ENCODE results near the gene DROSHA. TPM values are rescaled to one million over a fixed set of nuclear protein-coding genes. Genes with fewer than 3 reads are reported as not detected.
"Not testable (repeated sequence)": the region's sequence is repeated elsewhere in the genome, so short reads cannot be mapped to it uniquely, and the experiment has no call there.

The DROSHA gene, protein sequence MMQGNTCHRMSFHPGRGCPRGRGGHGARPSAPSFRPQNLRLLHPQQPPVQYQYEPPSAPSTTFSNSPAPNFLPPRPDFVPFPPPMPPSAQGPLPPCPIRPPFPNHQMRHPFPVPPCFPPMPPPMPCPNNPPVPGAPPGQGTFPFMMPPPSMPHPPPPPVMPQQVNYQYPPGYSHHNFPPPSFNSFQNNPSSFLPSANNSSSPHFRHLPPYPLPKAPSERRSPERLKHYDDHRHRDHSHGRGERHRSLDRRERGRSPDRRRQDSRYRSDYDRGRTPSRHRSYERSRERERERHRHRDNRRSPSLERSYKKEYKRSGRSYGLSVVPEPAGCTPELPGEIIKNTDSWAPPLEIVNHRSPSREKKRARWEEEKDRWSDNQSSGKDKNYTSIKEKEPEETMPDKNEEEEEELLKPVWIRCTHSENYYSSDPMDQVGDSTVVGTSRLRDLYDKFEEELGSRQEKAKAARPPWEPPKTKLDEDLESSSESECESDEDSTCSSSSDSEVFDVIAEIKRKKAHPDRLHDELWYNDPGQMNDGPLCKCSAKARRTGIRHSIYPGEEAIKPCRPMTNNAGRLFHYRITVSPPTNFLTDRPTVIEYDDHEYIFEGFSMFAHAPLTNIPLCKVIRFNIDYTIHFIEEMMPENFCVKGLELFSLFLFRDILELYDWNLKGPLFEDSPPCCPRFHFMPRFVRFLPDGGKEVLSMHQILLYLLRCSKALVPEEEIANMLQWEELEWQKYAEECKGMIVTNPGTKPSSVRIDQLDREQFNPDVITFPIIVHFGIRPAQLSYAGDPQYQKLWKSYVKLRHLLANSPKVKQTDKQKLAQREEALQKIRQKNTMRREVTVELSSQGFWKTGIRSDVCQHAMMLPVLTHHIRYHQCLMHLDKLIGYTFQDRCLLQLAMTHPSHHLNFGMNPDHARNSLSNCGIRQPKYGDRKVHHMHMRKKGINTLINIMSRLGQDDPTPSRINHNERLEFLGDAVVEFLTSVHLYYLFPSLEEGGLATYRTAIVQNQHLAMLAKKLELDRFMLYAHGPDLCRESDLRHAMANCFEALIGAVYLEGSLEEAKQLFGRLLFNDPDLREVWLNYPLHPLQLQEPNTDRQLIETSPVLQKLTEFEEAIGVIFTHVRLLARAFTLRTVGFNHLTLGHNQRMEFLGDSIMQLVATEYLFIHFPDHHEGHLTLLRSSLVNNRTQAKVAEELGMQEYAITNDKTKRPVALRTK (N-terminal part only)
- total RNA-seq: 10 to 100 TPM; 45.6 to 57.4 TPM
- total RNA-seq: 25.9 to 38.2 reads per million in 2 donors

DNA sequence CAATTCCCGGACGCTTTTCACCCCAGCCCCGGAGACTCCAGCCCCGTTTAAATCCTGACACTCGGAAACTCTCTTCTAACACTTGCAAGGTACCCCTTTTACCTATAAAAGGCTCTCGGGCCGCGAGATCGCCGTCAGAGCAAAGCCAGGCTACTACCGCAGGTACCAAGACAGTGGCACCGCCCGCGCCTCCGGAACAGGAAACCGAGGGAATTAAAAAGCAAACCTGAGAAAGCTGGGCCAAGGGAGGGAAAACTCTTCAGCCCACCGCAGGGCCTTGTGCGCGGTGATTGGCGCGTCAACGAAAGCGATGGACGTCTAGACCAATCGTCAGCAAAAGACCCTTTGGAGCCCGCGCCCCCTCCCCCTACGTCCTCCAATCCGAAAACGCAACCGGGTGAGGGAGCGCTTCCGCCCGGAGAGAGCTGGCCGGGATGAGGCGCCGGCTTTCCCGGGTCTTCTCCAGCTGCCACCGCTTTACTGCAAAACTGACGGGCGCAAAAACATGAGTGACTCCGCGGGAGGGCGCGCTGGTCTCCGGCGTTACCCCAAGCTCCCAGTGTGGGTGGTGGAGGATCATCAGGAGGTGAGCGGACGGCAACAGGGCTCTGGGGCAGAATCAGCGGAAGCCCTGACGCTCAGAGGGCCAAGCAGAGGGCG is at the start of gene DROSHA, which contains the start of gene C5orf22:
TSS of gene DROSHA (minus strand) at position 206 of the 660 bp plus-strand sequence. CDS start 3,034 bp downstream, outside the sequence.
TSS of gene C5orf22 (plus strand) at position 414 of the 660 bp plus-strand sequence. CDS start at position 506, 92 bp downstream.
- H3K27me3 Mint-ChIP-seq: no peaks in the 10 kb centered on the region
- ATAC-seq (peak; percentile 97), DNase-seq (peak; percentile 78 to 86 (median 78))
- H3K27ac Mint-ChIP-seq: peak within 1 kb of the TSS; percentile 97
- peaks cover 46% of the 10 kb centered on the region for H3K4me1 Mint-ChIP-seq
- H3K36me3 Mint-ChIP-seq (ENCODE audit: low read depth): peaks cover 8% of the 10 kb centered on the region
- no peaks in the 10 kb centered on the region for H3K9me3 ChIP-seq (ENCODE audit: control insufficient read depth, low read length, poor library complexity, severe bottlenecking)
- H3K4me3 Mint-ChIP-seq: peak within 1 kb of the TSS; percentile 98

GRCh38 chr5:31579558-31579957 is 47.7 kb upstream of the DROSHA start:
- Mint-ChIP-seq H3K4me3 (no peak overlapping the region), H3K36me3 (ENCODE audit: low read depth) (no peaks in the 10 kb centered on the region), H3K27ac (no peak overlapping the region), H3K27me3 (peaks cover 30% of the 10 kb centered on the region), H3K4me1 (peaks cover 3% of the 10 kb centered on the region)
- ATAC-seq: no peak
- DNase-seq: no peak
- H3K9me3 ChIP-seq (ENCODE audit: control insufficient read depth, low read length, poor library complexity, severe bottlenecking): no peaks in the 10 kb centered on the region

DNA sequence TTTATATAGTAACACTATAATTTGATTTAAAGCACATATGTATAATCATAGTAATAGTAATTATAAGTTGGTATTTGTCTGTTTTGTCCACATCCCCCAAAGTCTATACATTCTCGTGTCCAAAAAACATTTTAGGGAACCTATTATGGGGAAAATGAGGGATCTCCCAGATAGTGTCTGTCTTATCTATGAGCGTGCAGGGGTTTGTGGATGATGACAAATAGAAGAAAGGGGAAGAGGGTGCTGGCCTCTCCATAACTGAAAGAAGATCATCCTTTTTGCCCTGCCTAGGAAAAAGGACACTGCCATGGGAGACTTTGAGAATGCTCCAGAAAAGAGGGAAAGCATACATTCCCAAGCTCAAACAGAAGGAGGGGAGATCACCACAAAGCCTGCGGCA is 45.5 kb upstream of the DROSHA start:
- DNase-seq (no peak), ATAC-seq (no peak)
- H3K36me3 Mint-ChIP-seq (ENCODE audit: low read depth): no peaks in the 10 kb centered on the region
- peaks cover 3% of the 10 kb centered on the region for H3K4me1 Mint-ChIP-seq
- no peak overlapping the region for H3K27ac Mint-ChIP-seq
- peaks cover 33% of the 10 kb centered on the region for H3K27me3 Mint-ChIP-seq
- no peak overlapping the region for H3K4me3 Mint-ChIP-seq
- H3K9me3 ChIP-seq (ENCODE audit: control insufficient read depth, low read length, poor library complexity, severe bottlenecking): no peaks in the 10 kb centered on the region

- H3K9me3 ChIP-seq (ENCODE audit: control insufficient read depth, low read length, poor library complexity, severe bottlenecking): no peaks in the 10 kb centered on the region
- DNase-seq (no peak), ATAC-seq (no peak)
- H3K36me3 Mint-ChIP-seq (ENCODE audit: low read depth): peaks cover 2% of the 10 kb centered on the region
- H3K4me1 Mint-ChIP-seq: peaks cover 3% of the 10 kb centered on the region
- H3K27ac Mint-ChIP-seq: no peak overlapping the region
- peaks cover 32% of the 10 kb centered on the region for H3K27me3 Mint-ChIP-seq
- H3K4me3 Mint-ChIP-seq: peak overlapping the region; percentile 28
These were observed 42.9 kb upstream of the DROSHA start for GRCh38 chr5:31574772-31575171.

DNA sequence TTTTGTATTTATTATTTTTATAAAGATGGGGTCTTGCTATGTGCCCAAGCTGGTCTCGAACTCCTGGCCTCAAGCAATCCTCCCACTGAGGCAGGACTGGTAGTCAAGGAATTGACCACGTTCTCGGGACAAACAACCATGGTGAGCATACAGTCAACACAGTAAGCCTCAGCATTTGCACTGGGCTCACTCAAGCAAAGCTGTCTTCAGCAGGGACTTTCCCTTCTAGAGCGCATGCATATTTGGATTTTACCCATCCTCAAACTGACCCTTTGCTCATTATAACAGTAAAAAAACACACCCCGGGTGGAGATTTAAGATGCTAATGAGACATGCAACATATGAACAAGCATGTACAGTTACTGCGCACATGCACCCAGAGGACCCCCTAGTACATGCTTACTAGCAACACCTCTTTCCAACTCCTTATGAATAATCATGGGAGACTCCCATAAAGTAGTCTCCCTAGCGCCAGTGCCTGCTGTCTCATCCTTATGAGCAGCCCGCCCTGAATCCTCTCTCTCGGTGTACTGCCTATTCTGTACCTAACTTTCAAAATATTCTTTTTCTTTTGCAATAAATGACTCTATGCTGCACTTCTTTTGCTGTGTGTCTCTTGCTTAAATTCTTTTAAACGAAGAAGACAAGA is 41.7 kb upstream of the DROSHA start:
- DNase-seq (no peak), ATAC-seq (no peak)
- no peak overlapping the region for H3K27ac Mint-ChIP-seq
- no peak overlapping the region for H3K4me3 Mint-ChIP-seq
- no peaks in the 10 kb centered on the region for H3K9me3 ChIP-seq (ENCODE audit: control insufficient read depth, low read length, poor library complexity, severe bottlenecking)
- peaks cover 2% of the 10 kb centered on the region for H3K36me3 Mint-ChIP-seq (ENCODE audit: low read depth)
- peaks cover 3% of the 10 kb centered on the region for H3K4me1 Mint-ChIP-seq
- peaks cover 32% of the 10 kb centered on the region for H3K27me3 Mint-ChIP-seq

DNA sequence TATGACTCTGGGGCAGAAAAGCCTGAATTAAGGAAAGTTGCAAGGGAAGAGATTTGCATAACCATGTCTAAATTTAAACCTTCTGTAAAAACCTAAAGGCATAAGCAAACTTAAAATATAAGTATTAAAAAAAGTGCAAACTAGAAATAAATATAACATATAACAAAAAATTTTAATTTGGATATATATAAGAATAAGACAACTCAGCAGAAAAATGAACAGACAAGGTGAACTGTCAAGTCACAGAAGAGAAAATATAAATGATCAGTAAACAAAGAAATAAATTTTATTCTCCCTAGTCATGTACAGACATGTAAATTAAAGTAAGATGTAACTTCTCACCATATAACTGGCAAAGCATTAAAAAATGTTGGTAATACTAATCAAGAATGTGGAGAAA is 37.2 kb upstream of the DROSHA start:
- H3K36me3 Mint-ChIP-seq (ENCODE audit: low read depth): peaks cover 2% of the 10 kb centered on the region
- peaks cover 12% of the 10 kb centered on the region for H3K27me3 Mint-ChIP-seq
- no peak overlapping the region for H3K27ac Mint-ChIP-seq
- no peak for ATAC-seq
- H3K4me3 Mint-ChIP-seq: no peak overlapping the region
- no peak for DNase-seq
- H3K4me1 Mint-ChIP-seq: no peaks in the 10 kb centered on the region
- H3K9me3 ChIP-seq (ENCODE audit: control insufficient read depth, low read length, poor library complexity, severe bottlenecking): no peaks in the 10 kb centered on the region

- Mint-ChIP-seq H3K36me3 (ENCODE audit: low read depth) (peaks cover 2% of the 10 kb centered on the region), H3K27me3 (peaks cover 8% of the 10 kb centered on the region), H3K27ac (no peak overlapping the region), H3K4me1 (no peaks in the 10 kb centered on the region), H3K4me3 (no peak overlapping the region)
- no peaks in the 10 kb centered on the region for H3K9me3 ChIP-seq (ENCODE audit: control insufficient read depth, low read length, poor library complexity, severe bottlenecking)
- ATAC-seq: no peak
- no peak for DNase-seq
These were observed 36.5 kb upstream of the DROSHA start for GRCh38 chr5:31568302-31568835.

DNA sequence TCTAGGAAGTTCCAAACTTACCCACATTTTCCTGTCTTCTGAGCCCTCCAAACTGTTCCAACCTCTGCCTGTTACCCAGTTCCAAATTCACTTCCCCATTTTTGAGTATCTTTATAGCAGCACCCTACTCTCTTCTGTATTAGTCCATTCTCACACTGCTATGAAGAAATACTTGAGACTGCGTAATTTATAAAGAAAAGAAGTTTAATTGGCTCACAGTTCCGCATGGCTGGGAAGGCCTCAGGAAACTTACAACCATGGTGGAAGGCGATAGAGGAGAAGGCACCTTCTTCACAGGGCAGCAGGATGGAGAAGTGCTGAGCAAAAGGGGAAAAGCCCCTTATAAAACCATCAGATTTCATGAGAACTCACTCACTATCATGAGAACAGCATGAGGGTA is 34.5 kb upstream of the DROSHA start:
- not testable (repeated sequence) for H3K27me3 Mint-ChIP-seq; ATAC-seq; H3K9me3 ChIP-seq (ENCODE audit: control insufficient read depth, low read length, poor library complexity, severe bottlenecking); DNase-seq; H3K4me1 Mint-ChIP-seq; H3K4me3 Mint-ChIP-seq; H3K27ac Mint-ChIP-seq; H3K36me3 Mint-ChIP-seq (ENCODE audit: low read depth)

- Mint-ChIP-seq H3K27me3 (no peaks in the 10 kb centered on the region), H3K36me3 (ENCODE audit: low read depth) (no peaks in the 10 kb centered on the region), H3K4me3 (no peak overlapping the region), H3K27ac (no peak overlapping the region), H3K4me1 (no peaks in the 10 kb centered on the region)
- DNase-seq (no peak), ATAC-seq (no peak)
- no peaks in the 10 kb centered on the region for H3K9me3 ChIP-seq (ENCODE audit: control insufficient read depth, low read length, poor library complexity, severe bottlenecking)
These were observed 31.3 kb upstream of the DROSHA start for GRCh38 chr5:31563216-31563615.

DNA sequence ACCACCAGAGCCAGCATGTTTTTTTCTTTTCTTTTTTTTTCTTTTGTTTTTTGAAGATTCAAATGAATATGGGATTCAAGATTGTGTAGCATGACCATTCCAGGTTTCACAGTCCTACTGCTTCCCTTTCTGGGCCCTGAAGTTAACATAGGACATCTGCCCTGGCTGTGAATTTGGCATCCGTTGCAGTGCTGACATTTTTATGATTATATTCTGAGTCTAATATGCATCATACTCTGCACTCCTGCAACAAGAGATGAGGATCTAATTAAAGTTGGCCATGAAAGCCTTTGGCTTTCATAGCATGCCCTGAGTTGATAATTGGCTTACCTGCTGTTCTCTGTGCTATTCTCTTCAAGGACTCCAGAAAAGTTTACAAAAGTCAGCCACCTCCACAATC is 30.1 kb upstream of the DROSHA start:
- Mint-ChIP-seq H3K36me3 (ENCODE audit: low read depth) (no peaks in the 10 kb centered on the region), H3K4me1 (no peaks in the 10 kb centered on the region)
- ATAC-seq: no peak

DNA sequence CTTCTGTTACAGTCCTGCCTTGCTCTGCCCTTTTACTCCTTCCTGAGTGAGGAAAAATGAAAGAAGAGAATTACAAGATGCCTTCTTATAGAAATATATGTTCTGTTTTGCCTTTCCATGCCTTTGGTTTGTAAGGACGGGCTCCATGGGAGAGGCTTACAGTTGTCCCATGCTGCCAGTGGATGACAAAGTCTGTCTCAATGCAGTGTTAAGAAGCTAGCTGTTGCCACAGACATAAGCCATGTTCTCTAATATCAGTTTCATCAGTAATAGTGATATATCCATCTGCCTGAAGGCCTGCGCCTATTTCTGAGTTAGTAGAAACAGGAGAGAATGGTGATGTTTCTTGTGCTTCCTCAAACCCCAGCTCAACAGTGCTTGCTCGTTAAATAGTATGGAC is 28.0 kb upstream of the DROSHA start:
- ATAC-seq: no peak
- peaks cover 2% of the 10 kb centered on the region for H3K36me3 Mint-ChIP-seq (ENCODE audit: low read depth)
- no peak overlapping the region for H3K4me3 Mint-ChIP-seq
- no peak overlapping the region for H3K27ac Mint-ChIP-seq
- no peaks in the 10 kb centered on the region for H3K9me3 ChIP-seq (ENCODE audit: control insufficient read depth, low read length, poor library complexity, severe bottlenecking)
- no peaks in the 10 kb centered on the region for H3K4me1 Mint-ChIP-seq
- H3K27me3 Mint-ChIP-seq: no peaks in the 10 kb centered on the region
- DNase-seq: no peak

More for the DNA sequence above, 30.1 kb upstream of the DROSHA start:
- H3K4me3 Mint-ChIP-seq: no peak overlapping the region
- DNase-seq: no peak
- no peak overlapping the region for H3K27ac Mint-ChIP-seq
- no peaks in the 10 kb centered on the region for H3K27me3 Mint-ChIP-seq
- H3K9me3 ChIP-seq (ENCODE audit: control insufficient read depth, low read length, poor library complexity, severe bottlenecking): no peaks in the 10 kb centered on the region

DNA sequence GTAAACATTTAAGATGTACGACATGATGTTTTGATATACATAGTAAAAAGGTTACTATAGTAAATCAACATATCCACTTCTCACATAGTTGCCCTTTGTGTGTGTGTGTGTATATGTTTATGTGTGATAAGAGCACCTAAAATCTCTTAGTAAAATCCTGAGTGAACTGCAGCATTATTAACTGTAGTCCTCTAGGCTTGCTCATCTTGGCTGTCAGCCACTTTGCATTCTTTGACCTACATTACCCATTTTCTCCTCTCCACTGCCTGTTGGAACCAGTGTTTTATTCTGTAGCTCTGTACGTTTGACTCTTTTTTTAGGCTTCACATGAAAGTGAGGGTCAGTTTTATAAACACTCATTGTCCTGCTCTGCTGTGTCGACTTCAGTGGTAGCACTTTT is 24.6 kb upstream of the DROSHA start:
- no peaks in the 10 kb centered on the region for H3K4me1 Mint-ChIP-seq

More for the DNA sequence above, 24.6 kb upstream of the DROSHA start:
- Mint-ChIP-seq H3K4me3 (no peak overlapping the region), H3K36me3 (ENCODE audit: low read depth) (peaks cover 11% of the 10 kb centered on the region), H3K27me3 (no peaks in the 10 kb centered on the region), H3K27ac (no peak overlapping the region)
- H3K9me3 ChIP-seq (ENCODE audit: control insufficient read depth, low read length, poor library complexity, severe bottlenecking): no peaks in the 10 kb centered on the region
- ATAC-seq: no peak
- no peak for DNase-seq

All from T-helper 17 cell (primary cell).